Heart left ventricle (tissue), 16 donors: Measurements from ENCODE around the gene ADARB1. TPM values are rescaled to one million over a fixed set of nuclear protein-coding genes. Genes with fewer than 3 reads are reported as not detected.

Source experiments
- ATAC-seq, 4 donors: fragments of 200-7000 bp; cut with Tn5 transposase; one replicate each; pipeline ENCODE4 v1.9.1; 2020 to 2022; ENCODE audit warnings: moderate library complexity in 4 of 4, mild to moderate bottlenecking in 3 of 4, moderate number of reproducible peaks in 1 of 4
- DNase-seq, 5 donors: peaks; one replicate each; pipeline ENCODE4 v3.0.0-alpha.2; 2020
- H3K27ac ChIP-seq, 12 donors: fragments of 200-600 bp; sonication (generic) in 4 of 12; one replicate each; pipeline versions ENCODE4 v1.5.0 to v1.8.0; 2016 to 2022; ENCODE audit warnings: mild to moderate bottlenecking in 2 of 12
- H3K27me3 ChIP-seq, 9 donors: fragments of 200-600 bp; sonication (generic) in 2 of 9; one replicate each; pipeline versions ENCODE4 v1.5.1 to v1.8.0; 2016 to 2022; ENCODE audit warnings: mild to moderate bottlenecking in 3 of 9
- H3K36me3 ChIP-seq, 9 donors: fragments of 200-600 bp; sonication (generic) in 2 of 9; one replicate each; pipeline versions ENCODE4 v1.5.0 to v1.8.0; 2018 to 2022; ENCODE audit warnings: mild to moderate bottlenecking in 2 of 9
- H3K4me1 ChIP-seq, 12 donors: fragments of 200-600 bp; sonication (generic) in 4 of 12; one replicate each; pipeline versions ENCODE4 v1.5.0 to v1.8.0; 2016 to 2022; ENCODE audit warnings: mild to moderate bottlenecking in 3 of 12
- H3K4me3 ChIP-seq, 12 donors: fragments of 200-600 bp; sonication (generic) in 4 of 12; one replicate each; pipeline versions ENCODE4 v1.5.0 to v1.8.0; 2017 to 2022; ENCODE audit warnings: mild to moderate bottlenecking in 9 of 12, moderate library complexity in 4 of 12
- H3K9me3 ChIP-seq, 12 donors: fragments of 200-600 bp; sonication (generic) in 4 of 12; one replicate each; pipeline versions ENCODE4 v1.5.0 to v1.8.0; 2016 to 2022; ENCODE audit warnings: mild to moderate bottlenecking in 1 of 12
- CTCF ChIP-seq, 12 donors: fragments of 200-600 bp; sonication (generic) in 4 of 12; IDR thresholded peaks; one replicate each; pipeline versions ENCODE4 v1.5.0 to v1.8.0; 2018 to 2022; ENCODE audit warnings: antibody characterized with exemption in 12 of 12, mild to moderate bottlenecking in 5 of 12
- POLR2A ChIP-seq, 2 donors: fragments of 450-650 bp; IDR thresholded peaks; one replicate each; pipeline ENCODE4 v1.6.1; 2017; ENCODE audit warnings: antibody characterized with exemption in 2 of 2, mild to moderate bottlenecking in 2 of 2, moderate library complexity in 2 of 2
- WGBS, 4 donors: extraction: QIAGEN DNeasy Blood & Tissue Kit in 2 of 4; methylation state at CpG; one replicate each; pipeline versions ENCODE4 v1.1.5 to v1.1.7; 2013 to 2018; 5-methylcytosine and 5-hydroxymethylcytosine counted together
- intact Hi-C, 10 donors: fragments of 100-400 bp; cut with DNase I; formaldehyde crosslinking; loops; one replicate each; pipeline versions ENCODE4 v1.11.1 to v1.14.2; 2022
- polyA plus RNA-seq, 2 donors: library from polyadenylated mRNA; stranded (reverse); fragments of 200-250 nt; gene quantifications; one replicate each; pipeline ENCODE4 v1.2.3, GENCODE V29; 2013
- total RNA-seq, 9 donors: library from RNA; depleted of rRNA in 2 of 9; stranded (reverse); fragments of >200 nt in 2 of 9; fragmentation: NEBNext Ultra II Directional in 3 of 9; extraction: Animal tissue kit (Norgen Biotek cat#: 25700) in 3 of 9; gene quantifications; one replicate each; pipeline versions ENCODE4 v1.1.0 to v1.2.4, GENCODE V29; 2016 to 2023
- donor health status: ischemic (EF 13 %, LVEDD 7.1; RV severe dilation, severe dysfunction).
- donor health status: healthy with polysubstance abuse.
- donor health status: DM: no; HTN: yes; CAD: no.
- donor health status: DM: no; HTN: no; CAD: no.
- donor health status: ischemic (EF 25% LVEDD 6.9; RV normal size, moderate dysfunction).
- donor health status: ischemic (EF 25% LVEDD 5.7; RV mildly dilated, moderate dysfunction).
- donor health status: healthy.
- donor health status: DM: yes; HTN: yes; CAD: no.
- donor health status: ischemic (EF 35%, LVEDD 5.7; RV mildly dilated, moderate dysfunction).
- donor health status: nonischemic (EF 11% LVEDD 7.7; RV severe dilation, severe dysfunction).
- donor health status: DM: yes; HTN: yes; CAD: no.
- donor health status: PGD.
- donor health status: ischemic (EF 29% LVEDD 5.4; RV normal size, mild dysfunction).
- donor health status: nonischemic (EF 23%, LVEDD 6.1; RV moderate dilation, normal function).

ADARB1 gene
- total and polyA plus RNA-seq, 11 donors = 6.9 to 16.3 (median 12.0) TPM

- Histone ChIP-seq H3K27me3 (no peaks in the 10 kb centered on the region), H3K9me3 (no peaks in the 10 kb centered on the region), H3K27ac (no peak overlapping the region), H3K4me3 (no peak overlapping the region), H3K4me1 (peaks cover 0 to 33% (median 8%) of the 10 kb centered on the region in 12 donors), H3K36me3 (peaks cover 0 to 10% (median 0%) of the 10 kb centered on the region in 9 donors)
- no peak for DNase-seq
- intact Hi-C loops = no loop called here
- TF ChIP-seq POLR2A (IDR thresholded peaks at IDR 0.05) (no peak), CTCF (IDR thresholded peaks at IDR 0.05) (no peak)
- ATAC-seq = no peak
Observed at GRCh38 chr21:45155910-45156309, 81.5 kb downstream of the ADARB1 start.

- ATAC-seq (no peak), DNase-seq (no peak)
- no peak overlapping the region for H3K4me3 ChIP-seq
- no peaks in the 10 kb centered on the region for H3K9me3 ChIP-seq
- no peaks in the 10 kb centered on the region for H3K27me3 ChIP-seq
- intact Hi-C loops = no loop called here
- no peak for TF ChIP-seq CTCF (IDR thresholded peaks at IDR 0.05)
- no peak for TF ChIP-seq POLR2A (IDR thresholded peaks at IDR 0.05)
- WGBS, 4 donors = 99 to 100% (median 99%) methylated on average over 3 of the region's 3 CpGs
- H3K27ac ChIP-seq = no peak overlapping the region
- peaks cover 0 to 10% (median 0%) of the 10 kb centered on the region in 9 donors for H3K36me3 ChIP-seq
- peaks cover 0 to 32% (median 7%) of the 10 kb centered on the region in 12 donors for H3K4me1 ChIP-seq
Observed at GRCh38 chr21:45156459-45156858, 82.1 kb downstream of the ADARB1 start.

GRCh38 chr21:45157932-45158331 lies 83.6 kb downstream of the ADARB1 start:
- no peak overlapping the region for H3K27ac ChIP-seq
- H3K36me3 ChIP-seq = peaks cover 0 to 8% (median 0%) of the 10 kb centered on the region in 9 donors
- no peak for TF ChIP-seq CTCF (IDR thresholded peaks at IDR 0.05)
- TF ChIP-seq POLR2A (IDR thresholded peaks at IDR 0.05) = no peak
- intact Hi-C loops = no loop called here
- H3K27me3 ChIP-seq = no peaks in the 10 kb centered on the region
- DNase-seq (no peak), ATAC-seq (no peak)
- peaks cover 0 to 18% (median 6%) of the 10 kb centered on the region in 12 donors for H3K4me1 ChIP-seq
- no peaks in the 10 kb centered on the region for H3K9me3 ChIP-seq
- 74 to 83% (median 80%) methylated on average over 7 to 8 of the region's 8 CpGs for WGBS, 4 donors
- no peak overlapping the region for H3K4me3 ChIP-seq

GRCh38 chr21:45158491-45159423 lies 84.4 kb downstream of the ADARB1 start:
- no peak for DNase-seq
- no peak for ATAC-seq
- H3K36me3 ChIP-seq = peaks cover 0 to 8% (median 0%) of the 10 kb centered on the region in 9 donors
- intact Hi-C loops = no loop called here
- H3K27ac ChIP-seq = no peak overlapping the region
- H3K4me3 ChIP-seq = no peak overlapping the region
- WGBS, 4 donors = 77 to 84% (median 80%) methylated on average over 16 of the region's 16 CpGs
- H3K27me3 ChIP-seq = no peaks in the 10 kb centered on the region
- H3K9me3 ChIP-seq = no peaks in the 10 kb centered on the region
- peaks cover 0 to 15% (median 5%) of the 10 kb centered on the region in 12 donors for H3K4me1 ChIP-seq
- no peak for TF ChIP-seq POLR2A (IDR thresholded peaks at IDR 0.05)
- TF ChIP-seq CTCF (IDR thresholded peaks at IDR 0.05) = no peak
